K562 (cell line): ENCODE data around the gene ATP8B4. TPM values are rescaled to one million over a fixed set of nuclear protein-coding genes. Genes with fewer than 3 reads are reported as not detected.

ENCODE experiments used
- FOSL1 ChIP-seq: fragments of 200-800 bp; sonication (Bioruptor generic); conservative IDR thresholded peaks from 2 replicates; pipeline ENCODE4 v1.6.1; 2016; ENCODE audit warnings: missing genetic modification characterization, missing compliant biosample characterization
- FOXA1 ChIP-seq: fragments of 450-650 bp; IDR thresholded peaks from 2 replicates; pipeline ENCODE4 v1.6.1; 2016; ENCODE audit warnings: mild to moderate bottlenecking, borderline replicate concordance
- HNRNPLL ChIP-seq: fragments of 200-400 bp; formaldehyde crosslinking; IDR thresholded peaks from 2 replicates; pipeline ENCODE4 v1.6.1; 2017; ENCODE audit warnings: low read length, low read depth, mild to moderate bottlenecking; ENCODE audit not compliant: poor library complexity, severe bottlenecking
- JUN ChIP-seq, 2 experiments: sonication (generic) in 1 of 2; formaldehyde crosslinking in 1 of 2; IDR thresholded peaks; 2 replicates each; pipeline versions ENCODE4 v1.6.1 to v1.8.0; 2012 to 2022; ENCODE audit warnings: borderline replicate concordance in 2 of 2, mild to moderate bottlenecking in 2 of 2, improper control_type of control experiment in 1 of 2, low read depth in 1 of 2, low read length in 1 of 2, missing genetic modification reagents in 1 of 2
- REST ChIP-seq, 2 experiments: fragments of 450-650 bp; formaldehyde crosslinking in 1 of 2; IDR thresholded peaks; 2 replicates each; pipeline versions ENCODE4 v1.4.0 to v1.6.1; 2014 to 2020; ENCODE audit warnings: mild to moderate bottlenecking in 2 of 2, borderline replicate concordance in 1 of 2, low read depth in 1 of 2
- RREB1 ChIP-seq: fragments of 250-450 bp; sonication (Bioruptor Pico); IDR thresholded peaks from 2 replicates; pipeline ENCODE4 v1.4.0; 2020
- SRSF3 ChIP-seq: fragments of 200-400 bp; formaldehyde crosslinking; IDR thresholded peaks from 2 replicates; pipeline ENCODE4 v1.6.1; 2016; ENCODE audit warnings: mild to moderate bottlenecking, low read length, moderate library complexity; ENCODE audit not compliant: insufficient read depth
- TAF15 ChIP-seq: fragments of 200-400 bp; formaldehyde crosslinking; IDR thresholded peaks from 2 replicates; pipeline ENCODE4 v1.6.1; 2017; ENCODE audit warnings: mild to moderate bottlenecking, low read depth, low read length, moderate library complexity
- polyA plus RNA-seq, 8 experiments: library from polyadenylated mRNA; depleted of rRNA in 4 of 8; stranded (reverse) in 5 of 8; unstranded in 3 of 8; fragments of >200 nt; fragmentation: Nextera tagmentation in 2 of 8; fragmentation: Illumina TruSeq in 1 of 8; extraction: Ambion mirVana in 2 of 8; extraction: Trizol in 1 of 8; gene quantifications; 2 replicates each; pipeline versions ENCODE4 v1.2.1 to v1.2.3, GENCODE V29; 2011 to 2014; ENCODE audit warnings: inconsistent platforms in 1 of 8, missing spikeins in 1 of 8
- total RNA-seq, 7 experiments: library from RNA; depleted of rRNA in 6 of 7; stranded (reverse); fragments of >200 nt in 6 of 7; fragmentation: Illumina TruSeq in 2 of 7; extraction: Trizol in 2 of 7; gene quantifications; 2 replicates each; pipeline versions ENCODE4 v1.2.1 to v1.2.3, GENCODE V29; 2011 to 2021; ENCODE audit warnings: low replicate concordance in 1 of 7
- TF ChIP-seq, protein P1 (sequence below): IDR thresholded peaks from 2 replicates; pipeline ENCODE4 v1.6.1; 2012; ENCODE audit warnings: low read depth, low read length, improper control_type of control experiment, borderline replicate concordance

Gene ATP8B4
- total and polyA plus RNA-seq, 9 of the 15 experiments (the other 6 are each of a cell fraction or from before 2014, with no cell fraction given): 0.14 to 2.5 (median 0.44) TPM

DNA sequence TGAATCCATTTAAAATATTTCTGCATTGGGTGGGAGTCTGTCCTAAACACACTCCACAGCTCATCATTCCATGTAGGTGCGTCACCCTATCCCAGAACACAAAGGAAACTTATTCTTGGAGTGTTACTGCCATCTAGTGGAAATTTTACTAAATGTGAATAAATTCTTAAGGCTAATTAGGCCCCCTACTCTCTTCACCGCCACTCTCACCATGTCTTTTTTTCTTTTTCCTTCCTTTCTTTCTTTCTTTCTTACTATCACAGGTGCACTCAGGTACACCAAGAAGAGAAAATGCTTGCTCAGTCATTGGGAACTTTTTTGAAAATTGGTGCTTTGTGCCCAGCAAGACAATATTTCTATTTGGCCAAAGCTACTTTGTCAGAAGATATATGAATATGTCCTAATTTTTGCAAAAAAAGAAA lies 26.4 kb upstream of the ATP8B4 start (continued):
- no peak for TF ChIP-seq RREB1 (CRISPR knock-in tag)
- TF ChIP-seq HNRNPLL: no peak
- peak; percentile 71; the same call in 1 of the 2 replicates for TF ChIP-seq REST (IDR thresholded peaks at IDR 0.05; ENCODE audit: borderline replicate concordance)
- no peak for TF ChIP-seq REST (CRISPR knock-in tag; IDR thresholded peaks at IDR 0.05; ENCODE audit: low read depth)
- no peak for TF ChIP-seq FOXA1
- TF ChIP-seq, protein P1, sequence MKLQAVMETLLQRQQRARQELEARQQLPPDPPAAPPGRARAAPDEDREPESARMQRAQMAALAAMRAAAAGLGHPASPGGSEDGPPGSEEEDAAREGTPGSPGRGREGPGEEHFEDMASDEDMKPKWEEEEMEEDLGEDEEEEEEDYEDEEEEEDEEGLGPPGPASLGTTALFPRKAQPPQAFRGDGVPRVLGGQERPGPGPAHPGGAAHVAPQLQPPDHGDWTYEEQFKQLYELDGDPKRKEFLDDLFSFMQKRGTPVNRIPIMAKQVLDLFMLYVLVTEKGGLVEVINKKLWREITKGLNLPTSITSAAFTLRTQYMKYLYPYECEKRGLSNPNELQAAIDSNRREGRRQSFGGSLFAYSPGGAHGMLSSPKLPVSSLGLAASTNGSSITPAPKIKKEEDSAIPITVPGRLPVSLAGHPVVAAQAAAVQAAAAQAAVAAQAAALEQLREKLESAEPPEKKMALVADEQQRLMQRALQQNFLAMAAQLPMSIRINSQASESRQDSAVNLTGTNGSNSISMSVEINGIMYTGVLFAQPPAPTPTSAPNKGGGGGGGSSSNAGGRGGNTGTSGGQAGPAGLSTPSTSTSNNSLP: peak; percentile 52; the same call in 1 of the 2 replicates
- no peak for TF ChIP-seq SRSF3
- TF ChIP-seq FOSL1: peak; percentile 83
- peak; percentile 74; the same call in 1 of the 2 replicates for TF ChIP-seq JUN (IDR thresholded peaks at IDR 0.05; ENCODE audit: borderline replicate concordance, low read depth, low read length)
- no peak for TF ChIP-seq JUN (CRISPR knock-in tag; IDR thresholded peaks at IDR 0.05; ENCODE audit: borderline replicate concordance)
- no peak for TF ChIP-seq TAF15
